ENCODE results near the gene C1QB.

C1QB gene

DNA sequence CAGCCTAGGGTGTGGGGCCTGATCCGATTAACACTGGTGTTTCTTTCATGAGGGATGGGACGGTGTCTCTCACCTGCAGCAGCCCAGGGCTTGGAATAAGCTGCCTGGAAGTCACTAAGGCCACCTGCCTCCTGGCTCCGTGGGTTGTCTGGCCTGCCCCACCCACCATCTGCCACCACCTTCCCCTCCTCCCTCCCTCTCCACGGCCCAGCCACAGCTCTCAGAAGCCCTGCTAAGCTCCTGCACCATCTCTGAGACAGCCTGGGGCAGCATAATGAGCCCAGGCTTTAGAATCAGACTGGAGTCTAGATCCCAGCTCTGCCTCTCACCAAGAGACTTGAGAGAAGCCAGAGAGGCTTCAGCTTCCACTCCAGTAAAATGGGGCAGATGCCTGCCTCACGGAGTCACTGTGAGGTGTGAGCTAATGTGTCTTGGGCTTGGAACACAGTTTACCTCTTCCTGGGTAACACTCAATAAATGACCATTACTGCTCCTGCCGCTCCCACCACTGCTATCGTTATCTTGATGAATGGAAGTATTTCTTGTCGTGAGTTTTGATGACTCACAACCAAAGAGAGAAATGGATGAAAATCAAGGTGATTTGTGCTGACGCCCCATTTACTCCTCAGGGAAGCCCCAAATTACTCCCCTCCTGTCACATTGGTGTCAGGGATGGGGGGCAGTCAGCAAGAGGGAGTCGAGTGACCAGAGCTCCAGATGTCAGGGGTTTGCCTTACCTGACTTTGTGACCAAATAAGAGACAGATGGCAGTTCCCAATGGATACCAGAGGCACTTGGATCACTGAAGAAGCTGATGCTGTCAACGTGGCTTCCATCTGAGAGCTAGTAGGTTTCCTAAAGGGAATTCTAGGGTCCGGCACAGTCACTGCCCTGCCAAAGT is 40.1 kb upstream of the C1QB start:
- H3K4me3 ChIP-seq (replicated peaks in 1 of 2; ENCODE audit: low read depth in 2 of 2, low read length in 2 of 2), result no peak overlapping the region
- no peak for DNase-seq (ENCODE audit: low read depth in 2 of 2)
- TF ChIP-seq, protein P1, sequence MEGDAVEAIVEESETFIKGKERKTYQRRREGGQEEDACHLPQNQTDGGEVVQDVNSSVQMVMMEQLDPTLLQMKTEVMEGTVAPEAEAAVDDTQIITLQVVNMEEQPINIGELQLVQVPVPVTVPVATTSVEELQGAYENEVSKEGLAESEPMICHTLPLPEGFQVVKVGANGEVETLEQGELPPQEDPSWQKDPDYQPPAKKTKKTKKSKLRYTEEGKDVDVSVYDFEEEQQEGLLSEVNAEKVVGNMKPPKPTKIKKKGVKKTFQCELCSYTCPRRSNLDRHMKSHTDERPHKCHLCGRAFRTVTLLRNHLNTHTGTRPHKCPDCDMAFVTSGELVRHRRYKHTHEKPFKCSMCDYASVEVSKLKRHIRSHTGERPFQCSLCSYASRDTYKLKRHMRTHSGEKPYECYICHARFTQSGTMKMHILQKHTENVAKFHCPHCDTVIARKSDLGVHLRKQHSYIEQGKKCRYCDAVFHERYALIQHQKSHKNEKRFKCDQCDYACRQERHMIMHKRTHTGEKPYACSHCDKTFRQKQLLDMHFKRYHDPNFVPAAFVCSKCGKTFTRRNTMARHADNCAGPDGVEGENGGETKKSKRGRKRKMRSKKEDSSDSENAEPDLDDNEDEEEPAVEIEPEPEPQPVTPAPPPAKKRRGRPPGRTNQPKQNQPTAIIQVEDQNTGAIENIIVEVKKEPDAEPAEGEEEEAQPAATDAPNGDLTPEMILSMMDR (IDR thresholded peaks at IDR 0.05; ENCODE audit: low read depth, low read length), result no peak

DNA sequence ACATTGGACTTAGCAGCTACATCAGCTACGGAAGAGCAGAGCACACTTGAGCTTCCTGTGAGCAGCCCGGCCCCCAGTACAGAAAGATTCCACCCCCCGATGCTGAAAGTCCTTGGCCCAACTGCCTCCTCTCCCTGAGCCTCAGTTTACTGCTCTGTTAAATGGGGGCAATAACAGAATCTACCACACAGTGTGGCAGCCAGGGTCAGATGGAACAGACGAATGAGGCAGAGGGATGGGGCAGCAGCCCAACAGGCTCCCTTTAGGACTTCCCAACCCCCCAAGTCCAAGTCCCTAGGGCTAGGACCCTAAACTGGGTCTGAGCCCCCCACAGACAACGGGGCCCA is 39.5 kb upstream of the C1QB start:
- no peak overlapping the region for H3K4me3 ChIP-seq (replicated peaks in 1 of 2; ENCODE audit: low read depth in 2 of 2, low read length in 2 of 2)
- no peak for DNase-seq (ENCODE audit: low read depth in 2 of 2)
- TF ChIP-seq, protein P1 (IDR thresholded peaks at IDR 0.05; ENCODE audit: low read depth, low read length), result no peak

DNA sequence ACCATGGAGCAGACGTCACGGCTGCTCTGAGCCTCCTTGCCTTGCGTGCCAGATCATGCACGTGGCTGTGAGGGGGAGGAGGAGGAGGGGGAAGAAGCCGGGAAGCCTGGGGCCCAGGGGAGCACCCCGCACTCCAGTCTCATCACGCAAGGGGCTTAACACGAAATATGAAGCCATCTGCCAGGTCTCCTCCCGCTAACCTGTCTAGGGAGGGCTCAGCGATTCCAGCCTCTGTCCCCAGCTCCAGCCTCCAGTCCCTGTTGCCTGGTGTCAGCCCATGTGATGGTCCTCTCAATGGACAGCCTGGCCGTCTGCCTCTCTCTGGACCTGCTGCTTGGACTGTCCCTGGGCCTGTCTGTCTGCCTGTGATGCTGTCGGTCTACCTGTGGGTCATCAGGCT is 39.1 kb upstream of the C1QB start:
- H3K4me3 ChIP-seq (replicated peaks in 1 of 2; ENCODE audit: low read depth in 2 of 2, low read length in 2 of 2), result no peak overlapping the region
- TF ChIP-seq, protein P1 (IDR thresholded peaks at IDR 0.05; ENCODE audit: low read depth, low read length), result no peak
- DNase-seq (ENCODE audit: low read depth in 2 of 2), result no peak

DNA sequence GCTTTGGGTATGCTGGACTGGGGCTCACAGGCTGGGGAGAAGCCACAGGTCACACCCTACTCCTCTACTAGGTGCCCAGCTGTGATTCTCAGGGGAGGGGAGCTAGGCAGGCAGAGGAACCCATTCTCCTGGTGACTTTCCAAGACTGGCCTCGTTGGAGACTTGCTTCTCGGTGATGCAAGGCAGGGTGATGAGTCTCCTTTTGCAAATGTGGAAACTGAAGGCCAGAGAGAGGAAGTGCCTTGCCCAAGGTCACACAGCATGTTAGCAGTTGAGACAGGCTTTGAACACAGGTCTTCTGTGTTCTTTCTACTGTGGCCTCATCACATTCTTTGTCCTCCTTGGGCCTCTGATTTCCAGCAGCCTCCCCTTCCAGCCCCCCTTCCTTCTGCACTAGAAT is 37.1 kb upstream of the C1QB start:
- TF ChIP-seq, protein P1 (IDR thresholded peaks at IDR 0.05; ENCODE audit: low read depth, low read length), result no peak
- no peak for DNase-seq (ENCODE audit: low read depth in 2 of 2)

DNA sequence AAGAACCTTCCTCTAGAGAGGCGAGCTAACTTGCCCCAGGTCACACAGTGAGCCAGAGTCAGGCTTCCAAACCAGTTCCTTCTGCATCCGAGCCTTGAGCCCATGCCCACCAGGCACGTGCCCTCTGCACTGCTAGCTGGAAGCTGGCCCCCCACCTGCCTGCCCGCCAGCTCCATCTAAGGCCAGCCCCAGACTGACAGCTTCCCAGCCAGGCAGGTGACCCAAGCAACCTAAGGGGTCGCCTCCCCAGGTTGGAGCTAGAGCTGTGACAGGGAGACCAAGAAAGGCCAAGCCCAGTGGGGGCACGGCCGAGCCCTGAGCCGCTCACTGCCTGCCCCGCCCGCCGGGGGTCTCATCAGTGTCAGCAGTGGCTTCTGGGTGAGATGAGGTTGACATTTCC is 36.5 kb upstream of the C1QB start:
- no peak for DNase-seq (ENCODE audit: low read depth in 2 of 2)
- TF ChIP-seq, protein P1 (IDR thresholded peaks at IDR 0.05; ENCODE audit: low read depth, low read length), result no peak
- H3K4me3 ChIP-seq (replicated peaks in 1 of 2; ENCODE audit: low read depth in 2 of 2, low read length in 2 of 2), result no peak overlapping the region

More for the DNA sequence above, 37.1 kb upstream of the C1QB start:
- H3K4me3 ChIP-seq (replicated peaks in 1 of 2; ENCODE audit: low read depth in 2 of 2, low read length in 2 of 2), result no peak overlapping the region

DNA sequence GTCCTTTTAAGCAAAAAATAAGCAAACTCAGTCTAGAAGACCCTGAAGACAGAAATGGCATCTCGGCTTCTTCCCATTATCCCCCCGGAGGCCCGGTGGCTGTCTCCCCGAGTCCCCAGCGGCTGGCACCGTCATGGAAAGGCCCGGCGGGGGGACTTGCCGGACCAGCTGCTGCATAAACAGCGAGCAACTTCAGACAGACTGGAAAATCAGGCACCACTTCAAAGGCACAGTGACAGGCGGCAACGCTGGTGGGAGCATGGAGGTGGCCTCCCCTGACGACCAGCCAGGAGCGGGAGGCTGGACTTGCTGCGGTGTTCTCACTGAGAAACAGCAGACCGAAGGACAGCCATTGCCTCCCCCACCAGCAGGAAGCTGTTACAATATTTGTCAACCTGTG is 35.0 kb upstream of the C1QB start:
- DNase-seq (ENCODE audit: low read depth in 2 of 2), result no peak
- TF ChIP-seq, protein P1 (IDR thresholded peaks at IDR 0.05; ENCODE audit: low read depth, low read length), result no peak
- no peak overlapping the region for H3K4me3 ChIP-seq (replicated peaks in 1 of 2; ENCODE audit: low read depth in 2 of 2, low read length in 2 of 2)
